NCI-H526 treated with DMSO at 0.1 percent for 48 hours (cell line): ENCODE results near the gene TCEA2.
A peak's percentile ranks its signal among the peaks of the same experiment; 100 is the strongest.

Experiments
- DNase-seq: peaks from one replicate; lab custom pipeline; 2025; lab: John Stamatoyannopoulos, UW

Gene TCEA2

DNA sequence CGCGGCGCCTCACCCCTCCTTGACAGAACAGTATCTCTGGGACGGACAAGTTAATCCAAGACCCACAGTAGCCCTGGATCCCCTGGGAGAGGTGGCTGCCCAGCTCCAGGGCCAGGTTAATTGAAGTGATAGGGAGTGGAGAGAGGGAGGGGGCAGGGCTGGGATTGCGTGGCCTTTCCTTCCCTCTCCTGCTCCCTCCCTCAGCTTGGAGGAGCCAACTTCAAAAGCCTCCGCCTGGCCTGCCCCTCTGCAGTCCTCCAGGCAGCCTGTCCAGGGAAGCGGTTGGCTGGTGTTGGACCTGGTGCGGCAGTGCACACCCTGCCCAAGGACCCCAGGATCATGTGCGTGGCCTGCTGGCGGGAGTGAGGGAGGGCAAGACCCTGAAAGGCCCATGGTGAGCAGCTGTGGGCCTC, 27.1 kb upstream of the TCEA2 start, which contains the start of gene C20orf204:
Gene C20orf204 (plus strand): TSS at position 250 of the 413 bp plus-strand sequence. CDS start 142 bp downstream, at position 392.
- DNase-seq = no peak

DNA sequence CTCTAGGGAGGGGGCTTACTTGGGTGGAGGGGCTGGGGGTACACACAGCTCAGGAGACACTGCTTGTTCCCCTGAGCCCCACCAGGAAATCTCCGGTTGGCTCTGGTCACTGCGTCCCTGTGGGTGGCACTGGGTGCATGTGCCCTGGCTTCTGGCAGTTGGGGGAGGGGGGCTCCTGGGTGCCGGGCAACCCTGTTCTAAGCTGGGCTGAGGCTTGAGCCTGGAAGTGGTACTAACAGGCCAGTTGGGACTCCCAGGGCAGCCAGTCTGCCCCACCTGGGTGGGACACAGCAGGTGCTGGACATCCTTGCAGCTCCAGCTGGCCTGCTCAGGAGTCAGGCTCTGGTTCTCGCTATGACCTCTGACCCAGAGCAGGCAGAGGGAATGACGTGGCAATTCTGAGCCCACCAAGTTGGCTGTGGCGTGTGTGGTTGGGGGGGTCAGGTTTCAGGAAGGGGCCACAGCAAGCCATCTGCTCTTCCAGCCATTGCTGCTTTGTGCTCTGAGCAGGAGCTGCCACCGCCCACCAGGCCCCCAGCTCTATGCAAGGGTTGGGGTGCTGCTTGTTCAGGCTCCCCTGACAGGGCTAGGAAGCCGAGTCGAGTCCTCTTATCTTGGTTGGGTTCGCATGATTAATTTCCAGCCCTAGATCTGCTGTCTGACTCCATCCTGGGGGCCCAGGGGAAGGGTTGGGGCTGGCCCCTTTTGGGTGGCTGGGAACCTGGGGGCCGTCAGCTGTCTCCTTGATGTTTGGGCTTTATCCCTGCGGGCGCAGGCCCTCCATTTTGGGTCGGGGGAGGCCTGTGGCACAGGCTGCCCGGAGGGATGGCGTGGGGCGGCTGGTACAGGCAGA, 26.4 kb upstream of the TCEA2 start:
- DNase-seq = no peak

DNA sequence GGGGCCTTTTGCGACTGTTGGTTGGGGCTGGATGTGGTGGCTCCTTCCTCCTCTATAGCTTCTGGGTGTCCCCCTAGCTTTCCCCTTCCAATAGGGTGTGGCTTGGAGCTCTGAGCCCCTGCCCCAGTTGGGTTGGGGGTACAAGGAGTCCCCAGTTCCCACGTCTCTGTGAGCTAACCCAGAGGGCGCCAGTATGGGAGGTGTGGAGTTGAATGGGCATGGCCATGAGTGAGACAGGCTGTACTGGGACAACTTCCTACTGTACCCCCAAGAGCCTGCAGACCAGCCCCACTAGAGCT, 25.9 kb upstream of the TCEA2 start:
- DNase-seq = no peak

DNA sequence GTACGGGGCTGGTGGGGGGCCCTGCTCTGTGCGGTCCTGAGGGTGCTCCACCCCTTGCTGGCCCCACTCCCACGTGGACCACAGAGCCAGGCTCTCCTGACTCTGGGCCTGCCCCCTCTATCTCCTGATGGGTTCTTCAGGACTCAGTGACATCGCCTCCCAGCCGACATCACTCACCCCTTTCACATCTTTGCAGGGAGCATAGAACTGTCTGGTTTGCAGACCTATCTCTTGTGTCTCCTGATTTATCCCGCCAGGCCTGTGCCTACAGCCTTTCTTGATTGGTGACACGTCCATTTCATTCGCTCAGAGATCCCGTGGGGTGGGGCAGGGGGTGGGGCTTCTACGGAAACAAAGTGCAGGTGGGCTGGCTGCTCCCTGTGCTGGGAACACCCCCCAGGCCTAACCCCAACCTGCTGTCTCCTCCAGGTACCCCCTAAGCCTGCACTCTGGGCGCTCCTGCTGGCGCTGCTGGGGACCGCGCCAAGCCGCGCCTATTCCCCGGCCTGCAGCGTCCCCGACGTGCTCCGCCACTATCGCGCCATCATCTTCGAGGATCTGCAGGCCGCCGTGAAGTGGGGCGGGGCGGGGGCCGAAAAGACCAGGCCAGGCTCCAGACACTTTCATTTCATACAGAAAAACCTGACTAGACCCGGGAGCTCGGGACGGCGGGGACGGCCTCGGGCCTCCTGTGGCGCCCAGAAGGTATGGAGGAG, 25.3 kb upstream of the TCEA2 start:
- no peak for DNase-seq

DNA sequence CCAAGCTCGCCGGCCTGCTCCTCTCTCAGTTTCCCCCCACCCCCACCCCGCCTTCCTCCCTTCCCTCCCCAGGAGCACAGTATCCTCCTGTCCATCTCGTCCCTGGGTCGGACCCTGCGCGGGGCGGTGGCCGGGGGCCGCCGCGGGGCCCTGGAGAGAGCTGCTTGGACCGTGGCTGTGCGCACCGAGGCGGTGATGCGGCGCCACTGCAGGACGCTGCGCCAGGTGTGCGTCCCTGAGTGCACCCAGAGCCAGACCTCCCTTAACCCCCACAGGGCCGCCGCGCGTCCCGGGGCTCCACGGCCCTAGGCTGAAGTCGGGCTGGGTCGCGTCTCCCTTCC, 24.8 kb upstream of the TCEA2 start:
- no peak for DNase-seq

DNA sequence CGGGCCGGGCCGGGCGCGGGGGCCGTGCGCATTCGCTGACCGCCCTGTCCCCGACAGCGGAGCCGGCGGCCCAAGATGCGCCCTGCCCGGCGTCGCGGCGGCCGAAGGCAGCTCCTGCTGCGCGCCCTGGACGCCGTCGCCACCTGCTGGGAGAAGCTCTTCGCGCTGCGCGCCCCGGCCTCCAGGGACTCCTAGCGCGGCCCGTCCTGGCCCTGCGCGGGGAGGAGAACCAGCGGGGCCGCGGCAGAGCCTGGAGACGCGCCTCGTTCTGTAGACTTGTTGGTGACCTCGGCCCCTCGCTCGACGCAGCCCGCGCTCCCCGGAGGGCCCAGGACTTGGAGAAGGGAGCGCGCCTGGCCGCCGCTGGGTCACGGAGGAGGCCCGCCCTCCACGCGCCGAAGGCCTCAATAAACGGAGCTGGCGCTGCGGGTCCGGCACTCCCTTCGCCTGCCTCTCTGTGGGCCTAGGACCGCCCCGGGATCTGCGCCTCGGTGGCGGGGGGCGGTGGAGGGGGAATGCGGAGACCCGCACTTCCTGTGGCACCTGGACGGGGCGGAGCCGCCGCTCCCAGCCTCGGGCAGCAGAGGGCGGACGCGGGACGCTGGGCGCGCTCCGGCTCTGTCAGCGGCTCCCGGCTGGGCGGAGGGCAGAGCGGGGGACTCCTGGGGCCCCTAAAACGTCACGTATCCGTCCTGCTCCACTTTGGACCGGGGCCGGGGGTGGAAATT, 24.3 kb upstream of the TCEA2 start:
- DNase-seq = peak; percentile 52

DNA sequence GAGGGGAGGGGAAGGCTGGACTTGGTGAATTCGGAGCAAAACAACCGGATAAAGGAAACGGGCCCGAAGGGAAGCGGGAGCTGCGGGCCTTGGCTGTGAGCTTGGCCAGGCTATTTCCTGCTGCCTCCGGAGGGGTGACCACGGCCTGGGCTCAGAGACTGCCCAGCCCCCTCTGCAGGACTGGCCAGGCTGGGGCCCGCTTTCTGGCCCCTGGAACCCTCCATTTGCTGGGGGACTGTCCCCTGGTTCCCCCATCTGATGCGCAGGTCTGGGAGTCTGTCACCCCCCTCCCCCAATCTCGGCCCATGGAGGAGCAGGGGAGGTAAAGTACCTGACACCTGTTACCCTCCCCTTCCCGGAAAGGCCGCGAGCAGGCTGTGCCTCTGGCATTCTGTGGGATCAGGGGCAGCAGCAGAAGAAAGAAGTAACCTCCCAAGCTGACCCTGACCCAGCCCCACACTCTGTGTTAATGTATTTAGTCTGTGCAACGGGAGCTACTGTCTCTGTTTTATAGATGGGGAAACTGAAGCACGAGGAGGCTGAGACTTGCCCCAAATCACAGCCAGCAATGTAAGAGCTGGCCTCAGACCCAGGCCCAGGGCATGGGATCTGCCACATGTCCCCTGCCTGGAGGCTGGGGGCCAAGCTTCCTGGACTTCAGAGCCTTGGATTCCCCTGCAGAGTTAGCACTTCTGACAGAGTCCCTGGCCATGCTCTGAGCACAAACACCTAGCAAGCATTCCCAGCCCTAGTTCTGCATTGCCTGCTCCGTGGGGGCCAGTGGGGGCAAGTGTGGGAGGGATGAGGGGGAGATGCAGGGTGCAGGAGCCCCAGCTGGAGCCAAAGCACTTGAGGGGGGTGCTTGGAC, 23.5 kb upstream of the TCEA2 start:
- no peak for DNase-seq

DNA sequence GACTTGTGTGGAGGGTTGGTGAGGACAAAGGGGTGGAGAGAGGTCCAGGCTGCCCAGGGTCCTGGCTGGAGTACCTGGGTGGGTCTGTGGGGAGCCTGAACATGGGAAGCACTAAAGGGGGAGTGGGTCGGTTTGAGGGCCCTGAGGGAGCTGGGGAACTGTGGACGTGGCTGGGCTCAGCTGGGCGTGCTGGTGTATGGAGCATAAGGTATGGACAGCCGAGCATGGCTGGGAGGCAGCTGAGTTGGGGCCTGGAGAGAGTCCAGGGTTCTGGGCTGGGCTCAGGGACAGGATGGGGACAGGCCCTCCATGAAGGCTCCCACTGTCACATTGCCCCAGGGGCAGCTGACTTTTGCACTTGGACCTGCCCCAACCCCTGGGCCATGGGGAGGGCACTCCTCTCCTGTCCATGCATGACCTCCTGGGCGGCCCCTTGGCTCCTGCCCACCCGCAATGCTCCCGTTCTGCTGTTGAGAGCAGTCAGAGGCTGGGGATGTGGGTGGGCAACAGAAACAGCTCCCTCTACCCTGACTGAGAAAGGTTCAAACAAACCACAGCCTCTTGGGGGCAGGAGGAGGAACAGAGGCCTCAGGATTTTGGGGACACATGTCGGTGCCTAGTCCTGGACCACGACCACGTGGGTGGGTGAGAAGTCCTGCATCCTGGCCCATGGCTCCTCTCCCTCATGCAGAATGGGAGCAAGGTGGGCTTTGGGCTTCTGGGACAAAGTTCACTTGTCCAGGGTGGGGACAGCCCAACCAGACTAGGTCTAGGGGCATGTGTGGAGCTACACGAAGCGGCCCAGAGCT, 22.6 kb upstream of the TCEA2 start:
- no peak for DNase-seq

DNA sequence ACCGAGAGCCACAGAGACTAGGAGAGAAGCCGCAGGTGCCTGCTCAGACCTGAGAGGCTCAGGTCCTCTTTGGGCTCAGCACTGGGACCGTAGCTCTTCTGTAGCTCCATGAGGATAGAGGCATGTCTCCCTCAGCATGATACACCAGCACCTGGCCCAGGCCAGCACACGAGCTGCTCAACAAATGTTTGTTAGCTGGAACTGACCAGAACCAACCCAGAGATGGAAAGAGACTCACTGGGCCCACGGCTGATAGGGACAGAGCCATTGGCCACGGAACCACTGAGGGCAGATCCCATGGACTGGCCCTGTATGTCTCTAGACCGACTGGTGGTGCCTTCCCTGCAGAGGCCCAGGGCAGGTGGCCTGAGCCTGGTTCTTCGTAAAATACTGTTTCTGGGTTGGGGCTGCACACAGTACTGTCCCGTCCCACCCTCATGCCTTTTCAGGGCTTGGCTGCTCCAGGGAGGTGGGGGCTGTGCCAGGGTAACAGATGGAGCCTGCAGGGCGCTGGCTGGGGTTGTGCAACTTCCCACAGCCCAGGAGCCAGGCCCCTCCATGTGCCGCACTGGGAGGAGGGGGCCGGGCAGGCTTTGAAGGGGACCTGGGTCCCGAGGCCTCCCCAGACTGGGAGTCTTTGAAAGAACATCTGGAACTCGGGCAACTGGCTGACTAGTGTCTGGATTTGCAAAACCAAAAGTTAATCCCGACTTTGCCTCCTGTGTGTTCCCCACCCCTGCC, 21.8 kb upstream of the TCEA2 start:
- DNase-seq = no peak

DNA sequence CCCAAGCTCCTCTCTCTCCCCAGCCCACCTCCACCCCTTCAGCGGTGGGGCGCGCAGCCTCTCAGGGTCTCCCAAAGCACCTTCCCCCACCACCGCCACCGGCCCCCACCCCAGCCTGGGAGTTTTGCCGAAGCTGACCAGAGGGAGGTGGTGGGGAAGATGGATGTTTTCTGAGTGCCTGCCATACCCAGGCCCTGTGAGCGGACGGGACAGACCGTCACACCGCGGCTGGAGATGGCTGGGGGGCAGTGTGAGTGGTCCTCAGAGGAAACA, 21.3 kb upstream of the TCEA2 start:
- no peak for DNase-seq

DNA sequence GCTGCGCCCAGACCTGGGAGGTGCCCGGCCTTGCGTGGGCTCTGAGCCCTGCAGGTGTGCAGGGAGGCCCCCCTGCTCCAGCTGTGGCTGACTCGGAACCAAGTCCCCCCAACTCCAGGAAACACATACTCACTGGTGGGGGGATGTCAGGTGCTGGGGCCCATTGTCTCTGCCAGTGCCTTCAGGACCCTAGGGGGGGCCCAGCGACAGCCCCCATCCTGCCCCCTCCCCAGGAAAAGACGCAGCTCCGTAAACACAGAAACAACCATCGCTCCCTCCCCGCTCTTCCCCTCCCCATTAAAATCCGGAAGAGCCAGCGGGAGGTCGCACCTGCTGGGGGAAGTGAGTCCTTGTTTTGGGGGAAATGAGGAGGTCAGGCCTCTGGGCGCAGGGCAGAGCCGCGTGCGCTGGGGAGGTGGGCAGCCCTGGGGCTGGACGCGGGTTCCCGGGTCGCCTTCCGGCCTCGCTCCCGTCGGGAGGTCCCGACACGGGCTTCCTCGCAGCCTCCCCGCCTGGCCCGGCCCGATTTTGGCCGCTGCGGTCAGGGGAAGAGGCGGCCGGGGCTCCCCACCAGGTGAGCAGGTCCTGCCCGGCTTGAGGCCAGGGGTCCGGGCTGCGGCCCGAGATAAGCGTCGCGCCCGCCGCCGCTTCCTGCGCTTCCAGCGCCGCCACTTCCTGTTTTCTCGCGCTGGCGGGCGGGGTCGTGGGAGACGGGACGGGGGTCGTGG, 20.8 kb upstream of the TCEA2 start:
- DNase-seq = no peak

DNA sequence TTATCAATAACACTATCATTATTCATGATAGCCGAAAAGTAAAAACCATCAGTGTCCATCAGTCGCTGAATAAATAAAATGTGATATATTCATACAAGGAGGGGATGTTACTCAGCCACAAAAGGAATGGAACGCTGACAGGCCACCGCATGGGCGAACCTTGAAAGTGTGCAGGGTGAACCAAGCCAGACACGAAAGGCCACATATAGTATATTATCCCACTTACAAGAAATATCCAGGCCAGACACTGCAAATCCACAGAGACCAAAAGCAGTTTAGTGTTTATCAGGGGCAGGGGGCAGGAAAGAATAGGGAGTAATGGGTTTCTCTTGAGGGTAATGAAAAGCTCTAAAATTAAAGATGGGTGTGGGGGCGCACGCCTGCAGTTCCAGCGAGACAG, 19.2 kb upstream of the TCEA2 start:
- no peak for DNase-seq

DNA sequence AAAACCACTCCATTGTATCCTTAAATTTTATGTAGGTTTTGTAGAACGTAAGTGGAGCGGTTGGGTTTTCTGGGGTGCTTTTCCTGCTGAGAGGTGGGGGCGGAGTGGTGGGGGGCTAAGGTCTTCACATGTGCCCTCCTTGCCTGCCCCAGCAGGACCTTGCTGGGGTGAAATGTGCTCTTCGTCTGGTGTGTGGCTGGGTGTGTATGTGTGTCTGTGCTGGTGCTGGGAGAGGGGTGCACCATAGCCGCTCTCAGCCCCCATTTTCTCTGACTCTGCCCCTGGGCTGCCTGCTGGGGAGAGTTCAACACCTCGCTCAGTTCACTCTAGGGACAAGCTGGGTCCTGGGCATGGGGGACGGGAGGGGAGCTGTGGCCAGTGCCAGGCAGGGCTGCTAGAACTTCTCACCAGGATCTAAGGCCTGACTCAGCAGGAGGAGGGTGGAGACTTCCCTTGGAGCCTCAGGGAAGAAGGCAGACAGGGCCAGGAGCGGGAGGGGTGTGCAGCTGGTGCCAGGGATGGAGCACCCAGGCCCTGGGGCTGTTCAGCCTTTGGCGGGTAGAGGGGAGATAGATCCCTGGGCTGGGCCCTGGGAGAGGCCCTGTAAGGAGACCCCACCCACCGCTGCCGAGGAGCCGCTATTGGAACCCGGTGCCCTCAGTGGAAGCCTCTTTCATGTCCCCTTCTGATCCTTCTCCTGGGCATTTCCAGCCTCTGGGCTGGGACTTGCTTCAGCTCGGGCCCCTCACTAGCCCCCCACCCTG, 18.3 kb upstream of the TCEA2 start:
- DNase-seq = no peak

DNA sequence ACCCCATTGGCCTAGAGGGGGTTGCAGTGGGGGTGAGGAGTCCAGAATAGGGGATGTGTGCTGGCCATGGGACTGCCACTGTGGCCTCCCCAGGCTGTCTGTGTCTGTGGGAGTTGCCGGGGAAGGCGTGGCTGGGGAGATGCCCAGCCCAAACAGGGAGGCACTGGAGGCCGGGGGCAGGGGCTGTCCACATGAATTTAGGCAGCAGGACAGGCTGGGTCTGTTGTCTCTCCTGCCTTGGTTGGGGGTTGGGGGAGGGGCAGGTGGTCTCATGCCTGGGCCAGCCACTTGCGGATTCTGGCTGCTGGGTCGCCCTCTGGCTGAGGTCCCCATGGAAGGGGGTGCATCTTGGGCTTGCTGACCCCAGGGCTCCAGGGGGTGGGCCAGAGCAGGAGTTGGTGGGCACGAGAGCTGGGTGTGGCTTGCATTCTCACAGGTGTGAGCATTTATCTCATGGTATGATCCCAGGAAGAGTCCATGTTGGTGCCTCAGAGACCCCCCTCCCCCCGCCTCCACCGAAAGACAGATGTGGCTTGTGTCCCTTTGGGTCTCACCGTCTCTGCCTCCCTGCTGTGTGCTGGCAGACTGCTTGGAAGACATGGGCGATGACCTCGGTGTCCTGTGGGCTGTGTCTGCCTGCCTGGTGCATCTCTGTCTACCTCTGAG, 17.5 kb upstream of the TCEA2 start:
- DNase-seq = no peak

DNA sequence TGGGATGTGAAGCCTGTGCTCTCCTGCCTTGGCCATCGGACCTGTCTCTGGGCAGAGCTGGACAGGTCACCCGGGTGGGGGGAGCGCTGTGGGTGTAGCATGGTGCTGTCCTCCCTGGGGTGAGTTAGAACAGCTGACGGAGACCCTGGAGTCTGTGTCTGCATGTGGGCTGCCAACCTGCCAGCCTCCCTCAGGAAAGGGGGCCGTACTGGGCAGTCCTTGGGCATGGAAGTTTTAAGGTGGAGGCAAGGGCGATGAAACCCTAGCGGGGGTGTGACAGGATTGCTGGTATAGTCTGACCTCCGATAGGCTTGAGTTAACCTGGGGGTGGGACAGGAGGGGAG, 16.0 kb upstream of the TCEA2 start:
- DNase-seq = no peak

DNA sequence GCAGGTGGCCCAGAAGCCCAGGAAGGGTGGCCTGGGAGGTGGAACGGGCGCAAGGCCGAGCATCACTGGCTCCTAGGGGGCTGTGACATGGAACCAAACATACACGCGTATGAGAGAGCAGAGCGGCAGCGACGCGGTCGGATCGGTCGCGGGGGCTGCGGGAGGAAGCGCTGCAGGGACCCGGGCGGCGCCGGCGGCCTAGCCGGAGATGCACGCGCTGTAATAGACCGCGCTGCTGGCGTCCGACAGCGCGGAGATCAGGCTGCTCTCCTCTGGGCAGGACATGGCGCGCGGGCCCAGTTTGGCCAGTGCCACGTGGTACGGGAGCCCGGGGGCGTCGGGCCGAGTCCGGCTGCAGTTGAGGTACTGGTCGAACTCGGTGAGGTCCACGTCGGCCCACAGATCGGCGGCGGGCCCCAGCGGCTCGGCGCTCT, 15.0 kb upstream of the TCEA2 start:
- DNase-seq = no peak

DNA sequence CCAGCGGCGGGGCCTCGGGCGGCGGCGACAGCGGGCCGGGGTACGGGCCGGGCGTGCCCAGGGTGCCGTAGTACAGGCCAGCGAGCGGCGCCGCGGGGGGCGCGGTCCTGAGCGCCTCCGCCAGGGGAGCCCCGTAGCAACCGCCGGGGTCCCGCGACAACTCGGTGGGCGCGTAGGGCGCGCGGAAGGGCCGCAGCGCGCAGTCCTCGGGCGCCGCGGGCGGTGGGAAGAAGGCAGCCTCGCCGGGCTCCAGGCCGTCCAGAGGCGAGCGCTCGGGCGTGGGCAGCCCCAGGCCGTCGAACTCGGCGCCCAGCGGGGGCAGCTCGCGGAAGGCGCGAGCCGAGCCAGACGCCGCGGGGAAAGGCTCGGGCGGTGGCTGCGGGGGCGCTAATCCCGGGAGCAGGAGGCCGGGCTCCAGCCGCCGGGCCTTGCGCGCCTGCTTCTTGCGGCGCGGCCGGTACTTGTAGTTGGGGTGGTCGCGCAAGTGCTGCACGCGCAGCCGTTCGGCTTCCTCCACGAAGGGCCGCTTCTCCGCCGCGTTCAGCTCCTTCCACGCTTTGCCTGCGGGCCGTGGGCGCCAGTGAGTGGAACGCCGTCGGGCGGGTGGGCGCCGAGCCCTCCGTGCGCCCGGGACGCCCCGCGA, 14.5 kb upstream of the TCEA2 start:
- no peak for DNase-seq
